ENCODE measurements around the gene PCP4.

- TF ChIP-seq POLR2AphosphoS5 (IDR thresholded peaks at IDR 0.05; ENCODE audit: low read depth, low read length), result no peak
- TF ChIP-seq POLR2A (IDR thresholded peaks at IDR 0.05; ENCODE audit: low read depth, low read length), result no peak
These were observed 102.6 kb downstream of the PCP4 start for GRCh38 chr21:39969691-39970364.

Measured in GM12892 (cell line).